Esophagus muscularis mucosa (tissue), 4 donors: Measurements from ENCODE around the gene PIAS4. TPM values are rescaled to one million over a fixed set of nuclear protein-coding genes. Genes with fewer than 3 reads are reported as not detected.
A peak's percentile ranks its signal among the peaks of the same experiment; 100 is the strongest.

Experiments
- DNase-seq: peaks from one replicate; pipeline ENCODE4 v3.0.0-alpha.2; 2017; ENCODE audit errors: extremely low spot score
- H3K27ac ChIP-seq, 4 donors: fragments of 200-600 bp; sonication (generic); replicated peaks in 1 of 4; 1 replicate in 3 of 4; 2 replicates in 1 of 4; pipeline ENCODE4 v1.5.1; 2016 to 2019; ENCODE audit warnings: mild to moderate bottlenecking in 1 of 4
- H3K27me3 ChIP-seq, 4 donors: fragments of 200-600 bp; sonication (generic); one replicate each; pipeline versions ENCODE4 v1.5.1 to v1.6.0; 2016 to 2019
- H3K36me3 ChIP-seq, 4 donors: fragments of 200-600 bp; sonication (generic); one replicate each; pipeline ENCODE4 v1.5.1; 2016 to 2019
- H3K4me1 ChIP-seq, 4 donors: fragments of 200-600 bp; sonication (generic); one replicate each; pipeline ENCODE4 v1.5.1; 2016 to 2019
- H3K4me3 ChIP-seq, 4 donors: fragments of 200-600 bp; sonication (generic); 1 replicate in 2 of 4; 2 replicates in 2 of 4; pipeline ENCODE4 v1.5.1; 2016 to 2019; ENCODE audit warnings: mild to moderate bottlenecking in 4 of 4, moderate library complexity in 1 of 4
- H3K9me3 ChIP-seq, 4 donors: fragments of 200-600 bp; sonication (generic); 1 replicate in 3 of 4; 2 replicates in 1 of 4; pipeline ENCODE4 v1.5.1; 2016 to 2019
- EP300 ChIP-seq: sonication (generic); formaldehyde crosslinking; IDR thresholded peaks from one replicate; pipeline ENCODE4 v1.6.1; 2017; ENCODE audit warnings: antibody characterized with exemption
- POLR2A ChIP-seq: fragments of 450-650 bp; IDR thresholded peaks from one replicate; pipeline ENCODE4 v1.6.1; 2017; ENCODE audit warnings: antibody characterized with exemption, moderate library complexity, mild to moderate bottlenecking, low read depth
- POLR2AphosphoS5 ChIP-seq, 2 donors: sonication (generic); formaldehyde crosslinking; IDR thresholded peaks; one replicate each; pipeline ENCODE4 v1.6.1; 2017; ENCODE audit warnings: antibody characterized with exemption in 2 of 2
- WGBS: methylation state at CpG from one replicate; pipeline ENCODE4 v1.1.5; 2018; 5-methylcytosine and 5-hydroxymethylcytosine counted together
- intact Hi-C: fragments of 100-400 bp; cut with DNase I; formaldehyde crosslinking; loops from one replicate; pipeline ENCODE4 v1.15.1; 2023
- total RNA-seq, 4 donors: library from RNA; depleted of rRNA; stranded (reverse); fragments of >200 nt; gene quantifications; one replicate each; pipeline versions ENCODE4 v1.1.0 to v1.2.1, GENCODE V29; 2016
- TF ChIP-seq, protein P1 (sequence below), 3 experiments: fragments of 200-600 bp in 2 of 3; fragments of 450-650 bp in 1 of 3; sonication (generic) in 2 of 3; IDR thresholded peaks; one replicate each; pipeline ENCODE4 v1.5.1; 2017 to 2019; ENCODE audit warnings: antibody characterized with exemption in 3 of 3, mild to moderate bottlenecking in 2 of 3, moderate library complexity in 1 of 3

The PIAS4 gene
- total RNA-seq, 4 donors from 2014 or later, result 16.6 to 34.1 (median 24.8) TPM

GRCh38 chr19:4044990-4045465 is 37.5 kb downstream of the PIAS4 start:
- H3K4me3 ChIP-seq, result no peak overlapping the region
- no peaks in the 10 kb centered on the region for H3K9me3 ChIP-seq
- intact Hi-C loops, result no loop called here
- peak overlapping the region in 1 of 4 donors; percentile 17 for H3K27ac ChIP-seq
- no peak for DNase-seq
- TF ChIP-seq POLR2A, result no peak
- no peak for TF ChIP-seq EP300
- TF ChIP-seq, protein P1, sequence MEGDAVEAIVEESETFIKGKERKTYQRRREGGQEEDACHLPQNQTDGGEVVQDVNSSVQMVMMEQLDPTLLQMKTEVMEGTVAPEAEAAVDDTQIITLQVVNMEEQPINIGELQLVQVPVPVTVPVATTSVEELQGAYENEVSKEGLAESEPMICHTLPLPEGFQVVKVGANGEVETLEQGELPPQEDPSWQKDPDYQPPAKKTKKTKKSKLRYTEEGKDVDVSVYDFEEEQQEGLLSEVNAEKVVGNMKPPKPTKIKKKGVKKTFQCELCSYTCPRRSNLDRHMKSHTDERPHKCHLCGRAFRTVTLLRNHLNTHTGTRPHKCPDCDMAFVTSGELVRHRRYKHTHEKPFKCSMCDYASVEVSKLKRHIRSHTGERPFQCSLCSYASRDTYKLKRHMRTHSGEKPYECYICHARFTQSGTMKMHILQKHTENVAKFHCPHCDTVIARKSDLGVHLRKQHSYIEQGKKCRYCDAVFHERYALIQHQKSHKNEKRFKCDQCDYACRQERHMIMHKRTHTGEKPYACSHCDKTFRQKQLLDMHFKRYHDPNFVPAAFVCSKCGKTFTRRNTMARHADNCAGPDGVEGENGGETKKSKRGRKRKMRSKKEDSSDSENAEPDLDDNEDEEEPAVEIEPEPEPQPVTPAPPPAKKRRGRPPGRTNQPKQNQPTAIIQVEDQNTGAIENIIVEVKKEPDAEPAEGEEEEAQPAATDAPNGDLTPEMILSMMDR (IDR thresholded peaks at IDR 0.05), result no peak
- TF ChIP-seq POLR2AphosphoS5 (IDR thresholded peaks at IDR 0.05), result no peak
- peaks cover 15 to 64% (median 60%) of the 10 kb centered on the region in 4 donors for H3K36me3 ChIP-seq
- H3K27me3 ChIP-seq, result no peaks in the 10 kb centered on the region
- H3K4me1 ChIP-seq, result peaks cover 15 to 52% (median 44%) of the 10 kb centered on the region in 4 donors
- WGBS, result 72% methylated on average over 19 of the region's 21 CpGs

GRCh38 chr19:4045597-4046361 is 38.2 kb downstream of the PIAS4 start:
- intact Hi-C loops, result no loop called here
- WGBS, result 76% methylated on average over 20 of the region's 32 CpGs
- DNase-seq, result no peak
- Histone ChIP-seq H3K36me3 (peaks cover 15 to 72% (median 65%) of the 10 kb centered on the region in 4 donors), H3K9me3 (no peaks in the 10 kb centered on the region), H3K27me3 (no peaks in the 10 kb centered on the region), H3K27ac (peak overlapping the region in 2 of 4 donors; percentile 5 to 17), H3K4me1 (peaks cover 15 to 58% (median 50%) of the 10 kb centered on the region in 4 donors), H3K4me3 (no peak overlapping the region)
- TF ChIP-seq EP300, result no peak
- TF ChIP-seq POLR2A, result no peak
- TF ChIP-seq, protein P1 (IDR thresholded peaks at IDR 0.05), result no peak
- no peak for TF ChIP-seq POLR2AphosphoS5 (IDR thresholded peaks at IDR 0.05)

GRCh38 chr19:4046362-4046691 is 38.8 kb downstream of the PIAS4 start:
- no peak overlapping the region for H3K27ac ChIP-seq
- peaks cover 15 to 61% (median 52%) of the 10 kb centered on the region in 4 donors for H3K4me1 ChIP-seq
- H3K27me3 ChIP-seq, result no peaks in the 10 kb centered on the region
- TF ChIP-seq POLR2AphosphoS5 (IDR thresholded peaks at IDR 0.05) (no peak), POLR2A (no peak)
- intact Hi-C loops, result no loop called here
- no peaks in the 10 kb centered on the region for H3K9me3 ChIP-seq
- H3K4me3 ChIP-seq, result no peak overlapping the region
- 81% methylated on average over 7 of the region's 7 CpGs for WGBS
- H3K36me3 ChIP-seq, result peaks cover 15 to 76% (median 64%) of the 10 kb centered on the region in 4 donors
- DNase-seq, result no peak

DNA sequence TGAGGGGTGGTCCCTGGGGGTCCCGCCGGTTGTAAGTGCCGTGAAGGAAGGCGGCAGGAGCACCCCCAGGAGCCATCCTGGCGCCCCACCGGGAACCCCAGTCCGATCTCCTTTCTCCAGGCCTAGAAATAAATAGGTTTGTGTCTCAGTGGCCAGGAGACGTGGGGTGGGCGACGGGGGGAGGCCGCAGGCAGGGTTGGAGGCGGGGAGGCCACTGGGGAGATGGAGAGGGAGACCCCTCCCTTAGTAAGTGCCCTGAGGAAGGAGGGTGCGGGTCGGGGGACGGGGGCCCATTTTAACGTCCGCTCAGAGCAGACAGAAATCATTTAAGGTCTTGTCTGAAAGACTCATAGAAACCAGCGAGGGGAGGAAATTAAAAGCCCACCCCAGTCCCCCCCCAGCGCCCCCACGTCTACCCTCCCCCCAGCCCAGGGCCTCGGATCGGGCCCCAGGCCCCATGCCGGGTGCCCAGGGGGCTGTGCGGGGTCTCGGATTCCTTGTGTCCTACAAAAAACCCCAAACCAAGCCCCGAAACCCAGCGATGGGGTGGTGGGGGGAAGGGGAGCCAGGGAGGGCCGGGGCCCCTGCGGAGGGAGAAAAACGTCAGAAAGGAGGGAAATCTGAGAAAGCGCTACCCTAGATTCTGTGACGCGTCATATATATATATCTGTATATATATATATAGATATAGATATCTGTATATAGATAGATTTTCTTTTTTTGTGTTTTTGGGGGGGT is 39.6 kb downstream of the PIAS4 start:
- 82% methylated on average over 30 of the region's 33 CpGs for WGBS
- H3K9me3 ChIP-seq, result no peaks in the 10 kb centered on the region
- peaks cover 15 to 76% (median 64%) of the 10 kb centered on the region in 4 donors for H3K36me3 ChIP-seq
- TF ChIP-seq POLR2AphosphoS5 (IDR thresholded peaks at IDR 0.05), result no peak
- no peak for TF ChIP-seq EP300
- no peak for TF ChIP-seq POLR2A
- TF ChIP-seq, protein P1 (IDR thresholded peaks at IDR 0.05), result no peak
- no peaks in the 10 kb centered on the region for H3K27me3 ChIP-seq
- no peak overlapping the region for H3K27ac ChIP-seq
- intact Hi-C loops, result no loop called here
- peaks cover 22 to 69% (median 57%) of the 10 kb centered on the region in 4 donors for H3K4me1 ChIP-seq
- no peak overlapping the region for H3K4me3 ChIP-seq
- no peak for DNase-seq

- no peak for DNase-seq
- Histone ChIP-seq H3K27ac (peak overlapping the region in 3 of 4 donors; percentile 27 to 51 (median 29)), H3K27me3 (no peaks in the 10 kb centered on the region), H3K4me3 (no peak overlapping the region), H3K9me3 (no peaks in the 10 kb centered on the region), H3K4me1 (peaks cover 40 to 72% (median 61%) of the 10 kb centered on the region in 4 donors), H3K36me3 (peaks cover 31 to 90% (median 84%) of the 10 kb centered on the region in 4 donors)
- peak in 1 of 2 donors; percentile 8 for TF ChIP-seq POLR2AphosphoS5 (IDR thresholded peaks at IDR 0.05)
- TF ChIP-seq, protein P1 (IDR thresholded peaks at IDR 0.05), result no peak
- TF ChIP-seq EP300, result no peak
- no peak for TF ChIP-seq POLR2A
- 73% methylated on average over 12 of the region's 15 CpGs for WGBS
- intact Hi-C loops, result no loop called here
Observed at GRCh38 chr19:4049432-4049831, 41.9 kb downstream of the PIAS4 start.
